ENCODE data around the gene FRMD5.

The FRMD5 gene

GRCh38 chr15:43824302-43825246 lies 370.5 kb downstream of the FRMD5 start, which contains the start of gene MFAP1:
Gene MFAP1 (minus strand): TSS chr15:43824690. CDS start chr15:43824569, 121 bp downstream.
- DNase-seq (ENCODE audit: extremely low read depth, low read depth): peak; percentile 94
- TF ChIP-seq CTCF (IDR thresholded peaks at IDR 0.05; ENCODE audit: low read depth, low read length): no peak

- no peak for TF ChIP-seq CTCF (IDR thresholded peaks at IDR 0.05; ENCODE audit: low read depth, low read length)
- DNase-seq (ENCODE audit: extremely low read depth, low read depth): no peak
These were observed 373.6 kb downstream of the FRMD5 start for GRCh38 chr15:43821505-43821904.

Data from AG09319 (cell line).